Measurements from ENCODE around the gene EFR3B. TPM values are rescaled to one million over a fixed set of nuclear protein-coding genes. Genes with fewer than 3 reads are reported as not detected.

The EFR3B gene
- total RNA-seq, 4 donors from 2014 or later, result 0.66 to 2.0 (median 1.0) TPM

GRCh38 chr2:25002066-25002465, 39.8 kb upstream of the EFR3B start:
- TF ChIP-seq CTCF (IDR thresholded peaks at IDR 0.05; ENCODE audit: low read depth), result no peak

- TF ChIP-seq CTCF (IDR thresholded peaks at IDR 0.05; ENCODE audit: low read depth), result no peak
These were observed 31.9 kb upstream of the EFR3B start for GRCh38 chr2:25009954-25010353.

GRCh38 chr2:25014631-25015030, 27.2 kb upstream of the EFR3B start:
- no peak for TF ChIP-seq CTCF (IDR thresholded peaks at IDR 0.05; ENCODE audit: low read depth)

- TF ChIP-seq CTCF (IDR thresholded peaks at IDR 0.05; ENCODE audit: low read depth), result no peak
These were observed 23.2 kb upstream of the EFR3B start for GRCh38 chr2:25018681-25019080.

GRCh38 chr2:25021791-25022362, 20.0 kb upstream of the EFR3B start:
- TF ChIP-seq CTCF (IDR thresholded peaks at IDR 0.05; ENCODE audit: low read depth), result no peak

- TF ChIP-seq CTCF (IDR thresholded peaks at IDR 0.05; ENCODE audit: low read depth), result no peak
These were observed 18.5 kb upstream of the EFR3B start for GRCh38 chr2:25023333-25023732.

GRCh38 chr2:25025229-25026007, 16.5 kb upstream of the EFR3B start:
- no peak for TF ChIP-seq CTCF (IDR thresholded peaks at IDR 0.05; ENCODE audit: low read depth)

Data from subcutaneous adipose tissue (tissue), 4 donors.